Ascending aorta (tissue), 2 donors: ENCODE measurements around the gene ZNF341. TPM values are rescaled to one million over a fixed set of nuclear protein-coding genes. Genes with fewer than 3 reads are reported as not detected.

Experiments
- DNase-seq, 2 donors: peaks; one replicate each; pipeline ENCODE4 v3.0.0-alpha.2; 2019; ENCODE audit warnings: low spot score in 2 of 2
- H3K27ac ChIP-seq, 2 donors: fragments of 200-600 bp; sonication (generic); one replicate each; pipeline ENCODE4 v1.5.1; 2016 to 2017; ENCODE audit warnings: mild to moderate bottlenecking in 1 of 2
- H3K27me3 ChIP-seq: fragments of 200-600 bp; sonication (generic); one replicate; pipeline ENCODE4 v1.5.1; 2017
- H3K36me3 ChIP-seq, 2 donors: fragments of 200-600 bp; sonication (generic); one replicate each; pipeline ENCODE4 v1.5.1; 2016
- H3K4me1 ChIP-seq, 2 donors: fragments of 200-600 bp; sonication (generic); one replicate each; pipeline ENCODE4 v1.5.1; 2016 to 2017; ENCODE audit warnings: mild to moderate bottlenecking in 1 of 2
- H3K4me3 ChIP-seq, 2 donors: fragments of 200-600 bp; sonication (generic); one replicate each; pipeline ENCODE4 v1.5.1; 2016 to 2017; ENCODE audit warnings: mild to moderate bottlenecking in 1 of 2
- H3K9me3 ChIP-seq, 2 donors: fragments of 200-600 bp; sonication (generic); one replicate each; pipeline ENCODE4 v1.5.1; 2016
- intact Hi-C: fragments of 100-400 bp; cut with DNase I; formaldehyde crosslinking; loops from one replicate; pipeline ENCODE4 v1.15.1; 2023
- total RNA-seq: library from RNA; depleted of rRNA; stranded (reverse); fragments of >200 nt; gene quantifications from one replicate; pipeline ENCODE4 v1.1.0, GENCODE V29; 2016
- TF ChIP-seq, protein P1 (sequence below), 3 experiments: fragments of 200-600 bp in 2 of 3; fragments of 450-650 bp in 1 of 3; sonication (generic) in 2 of 3; IDR thresholded peaks; one replicate each; pipeline ENCODE4 v1.5.1; 2016 to 2019; ENCODE audit warnings: antibody characterized with exemption in 3 of 3, mild to moderate bottlenecking in 1 of 3, moderate library complexity in 1 of 3

The ZNF341 gene
- total RNA-seq, 1 donor from 2014 or later, result 4.5 TPM

DNA sequence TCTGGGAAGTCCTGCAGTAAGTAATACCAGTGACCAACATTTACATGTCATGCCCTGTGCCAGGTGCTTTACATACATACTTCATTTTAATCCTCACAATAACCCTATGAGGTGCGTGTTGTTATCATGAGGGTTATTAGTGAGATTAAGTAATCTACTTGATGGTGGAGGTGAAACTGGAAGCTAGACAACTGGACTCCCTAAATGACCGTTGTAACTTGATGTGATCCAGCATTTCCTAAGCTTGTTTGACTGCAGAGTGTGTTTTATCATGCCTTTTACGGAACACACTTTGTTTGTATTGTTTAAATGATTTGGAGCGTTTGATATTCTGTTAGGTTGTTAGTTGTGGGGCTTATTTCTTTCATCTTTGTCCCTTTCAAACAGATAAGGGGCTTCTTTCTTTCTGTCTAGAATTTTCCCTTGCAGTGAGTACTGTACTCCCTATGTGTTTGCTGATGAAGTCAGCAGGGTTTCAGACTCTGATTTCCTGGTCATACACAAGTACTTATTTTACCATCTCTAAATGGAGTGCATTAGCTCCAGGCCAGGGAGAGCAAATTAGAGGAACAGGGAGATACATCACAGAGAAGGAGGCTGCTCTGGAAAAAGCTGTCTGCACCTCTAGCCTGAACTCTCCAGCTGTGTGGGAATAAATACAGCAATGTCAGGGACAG lies 109.1 kb downstream of the ZNF341 start:
- intact Hi-C loops, result no loop called here
- H3K9me3 ChIP-seq, result no peaks in the 10 kb centered on the region
- H3K4me3 ChIP-seq, result no peak overlapping the region
- DNase-seq, result no peak
- TF ChIP-seq, protein P1, sequence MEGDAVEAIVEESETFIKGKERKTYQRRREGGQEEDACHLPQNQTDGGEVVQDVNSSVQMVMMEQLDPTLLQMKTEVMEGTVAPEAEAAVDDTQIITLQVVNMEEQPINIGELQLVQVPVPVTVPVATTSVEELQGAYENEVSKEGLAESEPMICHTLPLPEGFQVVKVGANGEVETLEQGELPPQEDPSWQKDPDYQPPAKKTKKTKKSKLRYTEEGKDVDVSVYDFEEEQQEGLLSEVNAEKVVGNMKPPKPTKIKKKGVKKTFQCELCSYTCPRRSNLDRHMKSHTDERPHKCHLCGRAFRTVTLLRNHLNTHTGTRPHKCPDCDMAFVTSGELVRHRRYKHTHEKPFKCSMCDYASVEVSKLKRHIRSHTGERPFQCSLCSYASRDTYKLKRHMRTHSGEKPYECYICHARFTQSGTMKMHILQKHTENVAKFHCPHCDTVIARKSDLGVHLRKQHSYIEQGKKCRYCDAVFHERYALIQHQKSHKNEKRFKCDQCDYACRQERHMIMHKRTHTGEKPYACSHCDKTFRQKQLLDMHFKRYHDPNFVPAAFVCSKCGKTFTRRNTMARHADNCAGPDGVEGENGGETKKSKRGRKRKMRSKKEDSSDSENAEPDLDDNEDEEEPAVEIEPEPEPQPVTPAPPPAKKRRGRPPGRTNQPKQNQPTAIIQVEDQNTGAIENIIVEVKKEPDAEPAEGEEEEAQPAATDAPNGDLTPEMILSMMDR (IDR thresholded peaks at IDR 0.05), result no peak
- H3K27ac ChIP-seq, result no peak overlapping the region
- H3K4me1 ChIP-seq, result peaks cover 0 to 43% of the 10 kb centered on the region in 2 donors
- no peaks in the 10 kb centered on the region for H3K36me3 ChIP-seq
- no peaks in the 10 kb centered on the region for H3K27me3 ChIP-seq

DNA sequence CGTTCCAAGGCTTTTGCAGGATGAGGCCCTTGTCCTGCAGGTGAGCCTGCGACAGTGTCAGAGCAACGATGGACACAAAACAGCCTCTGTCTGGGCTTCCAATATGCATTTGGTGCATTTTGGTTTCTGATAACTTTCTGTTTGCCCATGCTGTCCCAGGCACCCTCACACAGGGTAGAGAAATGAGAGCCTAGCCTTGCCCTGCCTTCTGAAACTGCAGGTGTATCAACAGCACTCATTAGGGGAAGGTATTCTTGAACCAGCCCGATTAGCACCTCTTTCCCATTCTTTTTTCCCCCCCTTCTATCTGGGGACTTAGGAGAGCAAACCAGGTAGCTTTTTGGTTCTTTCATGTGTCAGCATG lies 109.6 kb downstream of the ZNF341 start:
- H3K36me3 ChIP-seq, result no peaks in the 10 kb centered on the region
- intact Hi-C loops, result no loop called here
- H3K9me3 ChIP-seq, result no peaks in the 10 kb centered on the region
- DNase-seq, result no peak
- TF ChIP-seq, protein P1 (IDR thresholded peaks at IDR 0.05), result no peak
- no peak overlapping the region for H3K27ac ChIP-seq
- H3K4me3 ChIP-seq, result no peak overlapping the region
- H3K27me3 ChIP-seq, result no peaks in the 10 kb centered on the region
- H3K4me1 ChIP-seq, result peaks cover 0 to 45% of the 10 kb centered on the region in 2 donors

Other genes starting within 250 kb of the ZNF341 start
- gene CBFA2T2, start 241.9 kb upstream of the ZNF341 start, total RNA-seq, result 22.4 TPM
- not detected for gene C20orf144, start 69.7 kb upstream of the ZNF341 start, total RNA-seq
- gene ACTL10, start 65.1 kb upstream of the ZNF341 start, total RNA-seq, result 26.3 TPM
- 21.3 TPM for gene NECAB3, start 57.6 kb upstream of the ZNF341 start, total RNA-seq
- gene E2F1, start 45.6 kb upstream of the ZNF341 start, total RNA-seq, result 0.53 TPM
- 38.0 TPM for gene PXMP4, start 11.7 kb upstream of the ZNF341 start, total RNA-seq
- 42.8 TPM for gene CHMP4B, start 79.4 kb downstream of the ZNF341 start, total RNA-seq